IMR-90 (cell line): ENCODE measurements around the gene ADM5. TPM values are rescaled to one million over a fixed set of nuclear protein-coding genes. Genes with fewer than 3 reads are reported as not detected.

Experiments used
- ATAC-seq: fragments of 200-7000 bp; cut with Tn5 transposase; 2 replicates; pipeline ENCODE4 v1.9.1; 2020; ENCODE audit warnings: low read depth, mild to moderate bottlenecking, moderate library complexity
- BruUV-seq: library from RNA; stranded (reverse); fragments of 400-500 nt; replicated peaks from 2 replicates; lab custom pipeline; 2021; lab: Mats Ljungman, UMichigan
- CTCF ChIA-PET: fragments of 300-600 bp; formaldehyde crosslinking; extraction: SDS; loops from one replicate; lab custom pipeline; 2021; ENCODE audit warnings: antibody characterized with exemption; lab: Yijun Ruan, JAX
- POLR2A ChIA-PET: fragments of 300-600 bp; sonication (Branson Sonifier 250); formaldehyde crosslinking; loops from one replicate; lab custom pipeline; 2022; ENCODE audit warnings: antibody characterized with exemption; ENCODE audit not compliant: unreplicated experiment; lab: Charles Lee
- DNase-seq: peaks from one replicate; pipeline ENCODE4 v3.0.0; 2013
- H2AFZ ChIP-seq: replicated peaks from 2 replicates; pipeline ENCODE3; 2013; ENCODE audit warnings: low read length, mild to moderate bottlenecking; ENCODE audit not compliant: poor library complexity
- H2AK5ac ChIP-seq: 2 replicates; pipeline ENCODE4 v1.6.1; 2013; ENCODE audit warnings: low read depth, low read length, inconsistent platforms
- H2AK9ac ChIP-seq: replicated peaks from 2 replicates; pipeline ENCODE3; 2013; ENCODE audit warnings: mild to moderate bottlenecking, low read depth, low read length, moderate library complexity; ENCODE audit not compliant: poor library complexity
- H2BK120ac ChIP-seq: 2 replicates; pipeline ENCODE4 v1.6.1; 2013; ENCODE audit warnings: low read depth, low read length, inconsistent platforms
- H2BK15ac ChIP-seq: 3 replicates; pipeline ENCODE4 v1.6.1; 2013; ENCODE audit warnings: low read depth, low read length, inconsistent platforms
- H2BK20ac ChIP-seq: 2 replicates; pipeline ENCODE4 v1.6.1; 2013; ENCODE audit warnings: low read depth, mild to moderate bottlenecking, inconsistent platforms, low read length, moderate library complexity
- H2BK5ac ChIP-seq: 2 replicates; pipeline ENCODE4 v1.6.1; 2013; ENCODE audit warnings: mild to moderate bottlenecking, low read depth, low read length, inconsistent platforms; ENCODE audit not compliant: poor library complexity, severe bottlenecking
- H3K14ac ChIP-seq: replicated peaks from 2 replicates; pipeline ENCODE4 v1.6.1; 2013; ENCODE audit warnings: low read depth, low read length, inconsistent platforms
- H3K18ac ChIP-seq: 2 replicates; pipeline ENCODE4 v1.6.1; 2013; ENCODE audit warnings: low read depth, low read length, control low read depth
- H3K23ac ChIP-seq: 2 replicates; pipeline ENCODE4 v1.6.1; 2013; ENCODE audit warnings: low read depth, low read length, inconsistent platforms
- H3K27ac ChIP-seq: 2 replicates; pipeline ENCODE4 v1.5.1; 2013; ENCODE audit warnings: mild to moderate bottlenecking, control low read depth, low read length; ENCODE audit not compliant: insufficient read depth
- H3K27me3 ChIP-seq: 2 replicates; pipeline ENCODE4 v1.6.1; 2013; ENCODE audit warnings: low read length; ENCODE audit not compliant: control insufficient read depth, insufficient read depth
- H3K36me3 ChIP-seq: 2 replicates; pipeline ENCODE4 v1.6.1; 2013; ENCODE audit warnings: low read length, mixed read lengths; ENCODE audit not compliant: control insufficient read depth, insufficient read depth
- H3K4ac ChIP-seq: 2 replicates; pipeline ENCODE4 v1.6.1; 2013; ENCODE audit warnings: low read depth, low read length, inconsistent platforms
- H3K4me1 ChIP-seq: 2 replicates; pipeline ENCODE4 v1.6.1; 2013; ENCODE audit warnings: low read length, mixed read lengths; ENCODE audit not compliant: control insufficient read depth, insufficient read depth
- H3K4me2 ChIP-seq: 2 replicates; pipeline ENCODE4 v1.6.1; 2013; ENCODE audit warnings: low read depth, mild to moderate bottlenecking, control low read depth, low read length, moderate library complexity
- H3K4me3 ChIP-seq: 2 replicates; pipeline ENCODE4 v1.5.1; 2013; ENCODE audit warnings: low read depth, mild to moderate bottlenecking, control low read depth, low read length, moderate library complexity; ENCODE audit not compliant: insufficient read depth
- H3K56ac ChIP-seq: 2 replicates; pipeline ENCODE4 v1.6.1; 2013; ENCODE audit warnings: low read length, inconsistent platforms; ENCODE audit not compliant: insufficient read depth; ENCODE audit errors: extremely low read depth
- H3K79me1 ChIP-seq, 2 experiments: 2 replicates each; pipeline ENCODE4 v1.6.1; 2013; ENCODE audit warnings: low read length in 2 of 2, inconsistent platforms in 1 of 2, low read depth in 1 of 2
- H3K9ac ChIP-seq: 2 replicates; pipeline ENCODE4 v1.6.1; 2013; ENCODE audit warnings: low read depth, low read length, control low read depth
- H3K9me1 ChIP-seq: 2 replicates; pipeline ENCODE4 v1.6.1; 2013; ENCODE audit warnings: low read length, inconsistent platforms; ENCODE audit not compliant: insufficient read depth
- H3K9me3 ChIP-seq: 2 replicates; pipeline ENCODE4 v1.6.1; 2013; ENCODE audit warnings: low read length; ENCODE audit not compliant: control insufficient read depth, insufficient read depth
- H4K20me1 ChIP-seq: 2 replicates; pipeline ENCODE4 v1.6.1; 2013; ENCODE audit warnings: low read length, inconsistent platforms; ENCODE audit not compliant: insufficient read depth
- H4K5ac ChIP-seq: 2 replicates; pipeline ENCODE4 v1.6.1; 2013; ENCODE audit warnings: mild to moderate bottlenecking, low read depth, low read length, control low read depth
- H4K8ac ChIP-seq, 2 experiments: 2 replicates each; pipeline ENCODE4 v1.6.1; 2013; ENCODE audit warnings: low read depth in 2 of 2, low read length in 2 of 2, control low read depth in 1 of 2, inconsistent platforms in 1 of 2
- H4K91ac ChIP-seq: 2 replicates; pipeline ENCODE4 v1.6.1; 2013; ENCODE audit warnings: low read depth, low read length, inconsistent platforms; ENCODE audit not compliant: insufficient read depth
- MXI1 ChIP-seq: IDR thresholded peaks from 2 replicates; pipeline ENCODE4 v1.6.1; 2012; ENCODE audit warnings: low read depth, mild to moderate bottlenecking, low read length, moderate library complexity, borderline replicate concordance
- RCOR1 ChIP-seq: IDR thresholded peaks from 2 replicates; pipeline ENCODE4 v1.6.1; 2012; ENCODE audit warnings: mild to moderate bottlenecking, low read length, improper control_type of control experiment; ENCODE audit not compliant: insufficient replicate concordance
- WGBS, 2 experiments: methylation state at CpG; one replicate each; pipeline versions ENCODE4 v1.1.5 to v1.1.7; 2013; ENCODE audit warnings: missing lambda C conversion rate in 2 of 2; ENCODE audit not compliant: insufficient read length in 1 of 2; ENCODE audit errors: extremely low coverage in 2 of 2; 5-methylcytosine and 5-hydroxymethylcytosine counted together
- dilution Hi-C: fragments of 300-500 bp; cut with HindIII; formaldehyde crosslinking; loops from one replicate; pipeline ENCODE4 v1.14.3; 2018; ENCODE audit warnings: low sequenced_read_pairs; ENCODE audit not compliant: unreplicated experiment
- in situ Hi-C: fragments of 300-500 bp; cut with MboI; formaldehyde crosslinking; loops from 3 replicates; pipeline ENCODE4 v1.14.3; 2019; ENCODE audit warnings: low sequenced_read_pairs, inconsistent platforms, mixed read lengths
- intact Hi-C: fragments of 100-400 bp; cut with micrococcal nuclease; formaldehyde crosslinking; loops from 2 replicates; pipeline ENCODE4 v1.10.0; 2022
- polyA plus RNA-seq, 3 experiments: library from polyadenylated mRNA; depleted of rRNA; stranded (reverse); fragments of >200 nt; gene quantifications; 2 replicates each; pipeline ENCODE4 v1.2.3, GENCODE V29; 2012; ENCODE audit warnings: low replicate concordance in 1 of 3
- total RNA-seq: library from RNA; depleted of rRNA; stranded (reverse); fragments of >200 nt; gene quantifications from 2 replicates; pipeline ENCODE4 v1.2.3, GENCODE V29; 2012

The ADM5 gene
- total and polyA plus RNA-seq, 2 of the 4 experiments (the other 2 are of a cell fraction): 0.18 to 0.99 TPM

DNA sequence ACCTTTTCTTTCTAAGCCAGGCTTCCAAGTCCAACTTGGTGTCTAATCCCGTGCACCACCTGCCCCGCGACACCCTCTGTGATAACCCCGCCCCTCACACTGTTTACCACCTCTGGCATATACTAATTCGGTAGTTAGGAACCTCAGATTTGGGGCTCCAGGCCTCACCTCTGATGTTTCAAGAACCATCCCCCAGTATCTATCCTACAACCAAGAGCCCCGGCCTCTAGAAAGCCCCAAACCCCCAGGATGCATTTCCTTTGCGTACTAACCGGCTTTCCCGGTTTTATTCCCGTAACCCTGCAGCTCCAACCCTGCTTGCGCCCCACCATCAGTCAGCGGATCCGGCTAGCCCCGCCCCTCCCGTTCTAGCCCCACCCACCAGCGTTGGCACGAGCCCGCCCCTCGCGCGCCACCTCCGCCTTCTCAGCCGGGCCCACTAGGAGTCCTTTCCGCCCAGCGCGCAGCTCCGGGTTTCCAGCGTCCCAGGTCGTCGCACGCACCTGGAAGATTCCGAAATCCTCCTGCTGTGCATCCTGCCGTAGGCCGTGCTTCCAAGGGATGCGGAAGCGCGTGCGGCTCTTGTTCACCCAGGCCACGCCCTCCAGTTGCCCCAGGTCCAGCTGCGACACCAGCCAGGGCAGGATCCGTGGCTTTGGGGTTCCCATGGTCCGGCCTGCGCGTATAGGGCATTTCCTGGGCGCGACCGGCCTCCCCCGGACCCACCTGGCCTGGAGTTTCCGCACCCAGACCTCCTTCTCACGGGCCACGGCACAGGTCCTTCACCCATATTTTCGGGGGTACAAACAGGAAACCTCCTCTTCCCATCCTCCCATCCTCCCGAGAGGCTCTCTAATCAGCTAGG, 25.0 kb upstream of the ADM5 start:
- Histone ChIP-seq H3K27ac (peak overlapping the region; percentile 87), H2AFZ (peak overlapping the region; percentile 92), H2BK20ac (no peak overlapping the region), H3K4me3 (peak overlapping the region; percentile 77), H3K23ac (peak overlapping the region; percentile 97), H2BK120ac (peak overlapping the region; percentile 6; the same call in 1 of the 2 replicates), H3K56ac (peak overlapping the region; percentile 71), H3K14ac (peak overlapping the region; percentile 89), H2AK5ac (peak overlapping the region; percentile 96), H4K8ac (peak overlapping the region; percentile 42 to 91), H3K79me1 (peaks cover 12 to 57% of the 10 kb centered on the region in 2 experiments; a peak in 3 of 4 replicates), H3K9me3 (no peaks in the 10 kb centered on the region), H3K4ac (peak overlapping the region; percentile 92), H3K4me2 (peak overlapping the region; percentile 93), H3K9ac (peak overlapping the region; percentile 91), H3K9me1 (peaks cover 3% of the 10 kb centered on the region; the same call in 1 of the 2 replicates), H4K5ac (peak overlapping the region; percentile 53), H3K27me3 (no peaks in the 10 kb centered on the region), H3K36me3 (peaks cover 32% of the 10 kb centered on the region), H3K4me1 (peaks cover 9% of the 10 kb centered on the region), H2BK5ac (peak overlapping the region; percentile 88), H3K18ac (peak overlapping the region; percentile 22), H2AK9ac (peak overlapping the region; percentile 86), H2BK15ac (no peak overlapping the region), H4K91ac (peak overlapping the region; percentile 69), H4K20me1 (peaks cover 13% of the 10 kb centered on the region)
- DNase-seq: peak; percentile 67
- TF ChIP-seq RCOR1 (no peak), MXI1 (peak; percentile 55; the same call in 1 of the 2 replicates)
- dilution Hi-C loops (no loop called here), intact Hi-C loops (loop anchor here (1.0 kb wide), 1 partner anchor 22 kb away; the partner anchor contains the start of gene SCAF1), in situ Hi-C loops (loop anchor here (10.0 kb wide), 1 partner anchor 170 kb away; the partner anchor contains the start of gene RPS11)
- ChIA-PET POLR2A (no interaction called here), CTCF (interaction anchor here (0.6 to 1.0 kb wide), 2 partner anchors 11 to 137 kb away, joined by 3 read pairs; partner anchors contain the start of gene RCN3)
- 1% methylated on average over 45 of the region's 53 CpGs; no CpG with 5 or more reads in 1 of the 2 experiments for WGBS, 2 experiments
- BruUV-seq: no TSS peak
- ATAC-seq: peak; percentile 75
